ENCODE results near the gene RERE.

DNA sequence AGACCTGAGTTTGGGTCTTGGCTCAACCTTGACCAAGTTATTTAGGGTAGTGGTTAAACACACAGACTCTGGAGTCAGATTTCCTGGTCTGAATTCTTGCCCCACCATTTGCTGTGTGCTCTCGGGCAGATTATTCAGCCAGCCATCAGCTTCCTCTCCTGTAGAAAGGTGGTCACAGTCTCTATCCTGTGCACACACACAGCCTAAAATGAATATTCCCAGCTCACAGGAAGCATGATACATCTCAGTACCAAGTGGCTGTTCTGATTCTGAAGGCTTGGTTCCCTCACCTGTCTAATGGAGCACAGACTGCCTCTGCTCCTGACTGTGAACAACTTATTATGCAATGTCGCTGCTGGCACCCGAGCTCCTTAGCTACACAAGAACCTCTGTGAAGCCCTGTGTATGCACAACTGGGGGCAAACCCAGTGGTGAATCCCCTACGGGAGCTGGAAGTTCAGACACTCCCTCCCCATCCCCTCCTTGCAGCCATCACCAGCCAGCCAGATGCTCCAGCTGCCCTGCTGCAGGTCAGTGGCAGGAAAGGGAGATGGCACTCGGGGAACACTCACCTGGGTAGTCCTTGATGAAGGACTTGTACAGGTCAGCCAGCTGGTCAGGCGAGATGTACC lies 47.4 kb upstream of the RERE start:
- TF ChIP-seq SP1 (IDR thresholded peaks at IDR 0.05) (no peak), SUZ12 (IDR thresholded peaks at IDR 0.05) (no peak), FOXM1 (IDR thresholded peaks at IDR 0.05; ENCODE audit: borderline replicate concordance) (no peak), L3MBTL2 (conservative IDR thresholded peaks at IDR 0.05) (no peak), PKNOX1 (IDR thresholded peaks at IDR 0.05) (no peak), TARDBP (IDR thresholded peaks at IDR 0.05) (no peak), FOXA1 (IDR thresholded peaks at IDR 0.05) (no peak), HDGF (IDR thresholded peaks at IDR 0.05; ENCODE audit: borderline replicate concordance) (no peak)
